Keratinocyte (primary cell): ENCODE measurements around the gene CNPY1. TPM values are rescaled to one million over a fixed set of nuclear protein-coding genes. Genes with fewer than 3 reads are reported as not detected.

Experiments used
- DNase-seq: peaks from one replicate; pipeline ENCODE4 v3.0.0-alpha.2; 2011; ENCODE audit warnings: low read depth, missing footprints, low spot score
- FAIRE-seq: peaks from 2 replicates; lab custom pipeline; 2011; peaks lifted over from hg19 to GRCh38; lab: Jason Lieb, UNC
- H2AFZ ChIP-seq: 2 replicates; pipeline ENCODE4 v1.6.0; 2012; ENCODE audit warnings: low read length, control low read depth, inconsistent platforms; ENCODE audit not compliant: control insufficient read depth
- H3K27ac ChIP-seq: 2 replicates; pipeline ENCODE4 v1.5.1; 2011; ENCODE audit warnings: low read length; ENCODE audit not compliant: control insufficient read depth, insufficient read depth
- H3K27me3 ChIP-seq: 3 replicates; pipeline ENCODE4 v1.6.0; 2011; ENCODE audit warnings: low read length; ENCODE audit not compliant: control insufficient read depth, insufficient read depth; ENCODE audit errors: extremely low read depth
- H3K36me3 ChIP-seq, 2 experiments: 2 replicates in 1 of 2; 3 replicates in 1 of 2; pipeline ENCODE4 v1.5.1; 2011; ENCODE audit warnings: low read length in 2 of 2, mild to moderate bottlenecking in 1 of 2; ENCODE audit not compliant: control insufficient read depth in 2 of 2, insufficient read depth in 2 of 2; ENCODE audit errors: extremely low read depth in 1 of 2
- H3K4me1 ChIP-seq: 3 replicates; pipeline ENCODE4 v1.5.1; 2011; ENCODE audit warnings: low read length; ENCODE audit not compliant: control insufficient read depth, insufficient read depth; ENCODE audit errors: extremely low read depth
- H3K4me2 ChIP-seq: 3 replicates; pipeline ENCODE4 v1.6.0; 2011; ENCODE audit warnings: low read depth, low read length; ENCODE audit not compliant: control insufficient read depth, insufficient read depth; ENCODE audit errors: extremely low read depth
- H3K4me3 ChIP-seq, 3 experiments: fragments of 200-600 bp in 1 of 3; sonication (generic) in 1 of 3; 2 replicates in 2 of 3; 3 replicates in 1 of 3; pipeline ENCODE4 v1.5.1; 2011 to 2016; ENCODE audit warnings: low read length in 3 of 3, mild to moderate bottlenecking in 3 of 3, control low read depth in 2 of 3, inconsistent platforms in 1 of 3, low read depth in 1 of 3, mixed read lengths in 1 of 3, mixed run types in 1 of 3, moderate library complexity in 1 of 3; ENCODE audit not compliant: control insufficient read depth in 2 of 3, insufficient read depth in 2 of 3; ENCODE audit errors: extremely low read depth in 1 of 3
- H3K79me2 ChIP-seq: 2 replicates; pipeline ENCODE4 v1.6.0; 2012; ENCODE audit warnings: low read length; ENCODE audit not compliant: control insufficient read depth, insufficient read depth
- H3K9ac ChIP-seq: 3 replicates; pipeline ENCODE4 v1.6.0; 2011; ENCODE audit warnings: low read length; ENCODE audit not compliant: control insufficient read depth, insufficient read depth; ENCODE audit errors: extremely low read depth
- H3K9me1 ChIP-seq: 3 replicates; pipeline ENCODE4 v1.6.0; 2011; ENCODE audit warnings: low read length; ENCODE audit not compliant: control insufficient read depth, insufficient read depth; ENCODE audit errors: extremely low read depth
- H3K9me3 ChIP-seq: 2 replicates; pipeline ENCODE4 v1.5.1; 2012; ENCODE audit warnings: low read depth, low read length; ENCODE audit not compliant: control insufficient read depth
- H4K20me1 ChIP-seq: 3 replicates; pipeline ENCODE4 v1.6.0; 2011; ENCODE audit warnings: low read length; ENCODE audit not compliant: control insufficient read depth, insufficient read depth; ENCODE audit errors: extremely low read depth
- EZH2 ChIP-seq: IDR thresholded peaks from one replicate; pipeline ENCODE4 v1.6.1; 2012; ENCODE audit warnings: inconsistent platforms, mild to moderate bottlenecking, low read length, moderate library complexity
- dilution Hi-C: fragments of 300-500 bp; cut with MboI; formaldehyde crosslinking; loops from one replicate; pipeline ENCODE4 v1.7.0; 2020; ENCODE audit warnings: low sequenced_read_pairs; ENCODE audit not compliant: extremely low pct_ligation_motif_present
- polyA plus RNA-seq, 5 experiments: library from polyadenylated mRNA; depleted of rRNA in 3 of 5; stranded (reverse) in 3 of 5; stranded (forward) in 1 of 5; unstranded in 1 of 5; fragments of >200 nt; gene quantifications; 1 replicate in 1 of 5; 2 replicates in 3 of 5; 3 replicates in 1 of 5; pipeline versions ENCODE4 v1.2.1 to v1.2.3, GENCODE V29; 2011 to 2012; ENCODE audit warnings: missing spikeins in 2 of 5, low read depth in 1 of 5, low replicate concordance in 1 of 5
- TF ChIP-seq, protein P1 (sequence below), 3 experiments: IDR thresholded peaks in 1 of 3; conservative IDR thresholded peaks in 1 of 3; optimal IDR thresholded peaks in 1 of 3; 2 replicates in 2 of 3; 3 replicates in 1 of 3; pipeline versions ENCODE3 to v1.5.1; 2011; ENCODE audit warnings: low read length in 3 of 3, mild to moderate bottlenecking in 3 of 3, moderate library complexity in 2 of 3, control low read depth in 1 of 3, inconsistent platforms in 1 of 3; ENCODE audit not compliant: insufficient read depth in 2 of 3; ENCODE audit errors: extremely low read depth in 1 of 3

Gene CNPY1
- polyA plus RNA-seq, 1 donor (not counting 4 experiments of a cell fraction or from before 2014, with no cell fraction given): not detected

GRCh38 chr7:155581107-155581830 is 34.9 kb upstream of the CNPY1 start:
- TF ChIP-seq, protein P1, sequence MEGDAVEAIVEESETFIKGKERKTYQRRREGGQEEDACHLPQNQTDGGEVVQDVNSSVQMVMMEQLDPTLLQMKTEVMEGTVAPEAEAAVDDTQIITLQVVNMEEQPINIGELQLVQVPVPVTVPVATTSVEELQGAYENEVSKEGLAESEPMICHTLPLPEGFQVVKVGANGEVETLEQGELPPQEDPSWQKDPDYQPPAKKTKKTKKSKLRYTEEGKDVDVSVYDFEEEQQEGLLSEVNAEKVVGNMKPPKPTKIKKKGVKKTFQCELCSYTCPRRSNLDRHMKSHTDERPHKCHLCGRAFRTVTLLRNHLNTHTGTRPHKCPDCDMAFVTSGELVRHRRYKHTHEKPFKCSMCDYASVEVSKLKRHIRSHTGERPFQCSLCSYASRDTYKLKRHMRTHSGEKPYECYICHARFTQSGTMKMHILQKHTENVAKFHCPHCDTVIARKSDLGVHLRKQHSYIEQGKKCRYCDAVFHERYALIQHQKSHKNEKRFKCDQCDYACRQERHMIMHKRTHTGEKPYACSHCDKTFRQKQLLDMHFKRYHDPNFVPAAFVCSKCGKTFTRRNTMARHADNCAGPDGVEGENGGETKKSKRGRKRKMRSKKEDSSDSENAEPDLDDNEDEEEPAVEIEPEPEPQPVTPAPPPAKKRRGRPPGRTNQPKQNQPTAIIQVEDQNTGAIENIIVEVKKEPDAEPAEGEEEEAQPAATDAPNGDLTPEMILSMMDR (optimal IDR thresholded peaks at IDR 0.05 in 1 of 3, IDR thresholded peaks at IDR 0.05 in 1 of 3, conservative IDR thresholded peaks at IDR 0.05 in 1 of 3; ENCODE audit: extremely low read depth in 1 of 3, insufficient read depth in 2 of 3, low read length in 3 of 3): no peak
- no peak for TF ChIP-seq EZH2
- Histone ChIP-seq H3K9me3 (no peaks in the 10 kb centered on the region), H3K36me3 (no peaks in the 10 kb centered on the region), H3K4me2 (no peak overlapping the region), H2AFZ (no peak overlapping the region), H3K9me1 (no peaks in the 10 kb centered on the region), H3K79me2 (no peaks in the 10 kb centered on the region), H3K27ac (no peak overlapping the region), H3K9ac (no peak overlapping the region), H3K4me3 (no peak overlapping the region), H3K4me1 (peaks cover 5% of the 10 kb centered on the region), H4K20me1 (no peaks in the 10 kb centered on the region), H3K27me3 (peaks cover 40% of the 10 kb centered on the region)
- FAIRE-seq: no peak
- dilution Hi-C loops: loop anchor here (25.0 kb wide), 1 partner anchor 156 kb away; no protein-coding TSS in a partner anchor
- no peak for DNase-seq

DNA sequence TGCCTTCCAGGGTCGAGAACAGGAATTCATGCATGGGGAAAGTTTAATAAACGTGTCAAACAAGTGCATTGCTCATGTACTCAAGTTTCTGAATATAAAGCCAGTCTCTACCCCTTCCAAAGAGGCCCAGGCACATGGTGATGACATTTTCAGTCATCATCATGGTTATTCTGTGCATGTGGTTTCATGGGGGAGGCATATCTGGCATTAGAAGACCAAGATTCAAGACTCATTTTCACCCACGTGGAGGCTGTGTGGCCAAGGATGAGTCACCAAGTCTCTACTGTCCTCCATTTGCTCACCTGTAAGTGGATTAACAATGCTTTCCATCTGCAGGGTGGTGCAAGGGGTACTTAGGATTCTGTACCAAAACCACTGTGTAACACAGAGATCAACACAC is 34.0 kb upstream of the CNPY1 start:
- Histone ChIP-seq H2AFZ (no peak overlapping the region), H3K4me3 (no peak overlapping the region), H3K9me3 (no peaks in the 10 kb centered on the region), H3K9me1 (no peaks in the 10 kb centered on the region), H3K27me3 (peaks cover 40% of the 10 kb centered on the region), H3K36me3 (no peaks in the 10 kb centered on the region), H3K4me2 (no peak overlapping the region), H3K4me1 (peaks cover 5% of the 10 kb centered on the region), H3K27ac (no peak overlapping the region), H3K79me2 (no peaks in the 10 kb centered on the region), H4K20me1 (no peaks in the 10 kb centered on the region), H3K9ac (no peak overlapping the region)
- TF ChIP-seq EZH2: no peak
- TF ChIP-seq, protein P1 (optimal IDR thresholded peaks at IDR 0.05 in 1 of 3, IDR thresholded peaks at IDR 0.05 in 1 of 3, conservative IDR thresholded peaks at IDR 0.05 in 1 of 3; ENCODE audit: extremely low read depth in 1 of 3, insufficient read depth in 2 of 3, low read length in 3 of 3): no peak
- DNase-seq: no peak
- dilution Hi-C loops: loop anchor here (25.0 kb wide), 1 partner anchor 157 kb away; no protein-coding TSS in a partner anchor
- no peak for FAIRE-seq
